GM10266 (cell line): ENCODE data around the gene TRIM4.
"Not testable (repeated sequence)": the region's sequence is repeated elsewhere in the genome, so short reads cannot be mapped to it uniquely, and the experiment has no call there.

Experiments used
- DNase-seq: peaks from one replicate; pipeline ENCODE4 v3.0.0; 2012; ENCODE audit errors: extremely low spot score
- TF ChIP-seq, protein P1 (sequence below): IDR thresholded peaks from 2 replicates; pipeline ENCODE4 v1.5.1; 2012; ENCODE audit warnings: mild to moderate bottlenecking, low read depth; ENCODE audit not compliant: control insufficient read depth, insufficient read depth; ENCODE audit errors: missing control alignments

The TRIM4 gene

GRCh38 chr7:99918959-99919813 lies at the start of gene TRIM4:
TRIM4 (minus strand) TSS chr7:99919530; CDS start chr7:99919401, 129 bp downstream.
- DNase-seq: peak; percentile 95
- TF ChIP-seq, protein P1, sequence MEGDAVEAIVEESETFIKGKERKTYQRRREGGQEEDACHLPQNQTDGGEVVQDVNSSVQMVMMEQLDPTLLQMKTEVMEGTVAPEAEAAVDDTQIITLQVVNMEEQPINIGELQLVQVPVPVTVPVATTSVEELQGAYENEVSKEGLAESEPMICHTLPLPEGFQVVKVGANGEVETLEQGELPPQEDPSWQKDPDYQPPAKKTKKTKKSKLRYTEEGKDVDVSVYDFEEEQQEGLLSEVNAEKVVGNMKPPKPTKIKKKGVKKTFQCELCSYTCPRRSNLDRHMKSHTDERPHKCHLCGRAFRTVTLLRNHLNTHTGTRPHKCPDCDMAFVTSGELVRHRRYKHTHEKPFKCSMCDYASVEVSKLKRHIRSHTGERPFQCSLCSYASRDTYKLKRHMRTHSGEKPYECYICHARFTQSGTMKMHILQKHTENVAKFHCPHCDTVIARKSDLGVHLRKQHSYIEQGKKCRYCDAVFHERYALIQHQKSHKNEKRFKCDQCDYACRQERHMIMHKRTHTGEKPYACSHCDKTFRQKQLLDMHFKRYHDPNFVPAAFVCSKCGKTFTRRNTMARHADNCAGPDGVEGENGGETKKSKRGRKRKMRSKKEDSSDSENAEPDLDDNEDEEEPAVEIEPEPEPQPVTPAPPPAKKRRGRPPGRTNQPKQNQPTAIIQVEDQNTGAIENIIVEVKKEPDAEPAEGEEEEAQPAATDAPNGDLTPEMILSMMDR: peak; percentile 38

- TF ChIP-seq, protein P1: no peak
- DNase-seq: no peak
Measured at GRCh38 chr7:99958564-99959227, 39.4 kb upstream of the TRIM4 start.

- DNase-seq: no peak
- TF ChIP-seq, protein P1: no peak
Measured at GRCh38 chr7:99955247-99955646, 35.9 kb upstream of the TRIM4 start.

GRCh38 chr7:99954643-99955042 lies 35.3 kb upstream of the TRIM4 start:
- DNase-seq: not testable (repeated sequence)

- TF ChIP-seq, protein P1: no peak
- DNase-seq: no peak
Measured at GRCh38 chr7:99953649-99954048, 34.3 kb upstream of the TRIM4 start.

GRCh38 chr7:99952649-99953048 lies 33.3 kb upstream of the TRIM4 start:
- not testable (repeated sequence) for DNase-seq

GRCh38 chr7:99950819-99951218 lies 31.5 kb upstream of the TRIM4 start:
- not testable (repeated sequence) for DNase-seq

GRCh38 chr7:99949645-99950228 lies 30.4 kb upstream of the TRIM4 start:
- TF ChIP-seq, protein P1: no peak
- no peak for DNase-seq

- no peak for DNase-seq
- TF ChIP-seq, protein P1: no peak
Measured at GRCh38 chr7:99947608-99948007, 28.3 kb upstream of the TRIM4 start.
